H1 (cell line): ENCODE results near the gene FAM9B.

ENCODE experiments used
- JUN ChIP-seq: IDR thresholded peaks from 2 replicates; pipeline ENCODE4 v1.6.1; 2011; ENCODE audit warnings: low read depth, mild to moderate bottlenecking, improper control_type of control experiment, low read length
- POLR2AphosphoS5 ChIP-seq: IDR thresholded peaks from 2 replicates; pipeline ENCODE4 v1.6.1; 2011; ENCODE audit warnings: low read depth, low read length
- RFX5 ChIP-seq: IDR thresholded peaks from 2 replicates; pipeline ENCODE4 v1.6.1; 2011; ENCODE audit warnings: low read depth, low read length, improper control_type of control experiment, borderline replicate concordance
- TAF1 ChIP-seq: IDR thresholded peaks from 2 replicates; pipeline ENCODE4 v1.6.1; 2011; ENCODE audit warnings: mild to moderate bottlenecking, low read depth, low read length
- TF ChIP-seq, protein P1 (sequence below): IDR thresholded peaks from 2 replicates; pipeline ENCODE4 v1.6.1; 2012; ENCODE audit warnings: low read length, inconsistent platforms
- TF ChIP-seq, protein P2 (sequence below): IDR thresholded peaks from 2 replicates; pipeline ENCODE4 v1.6.1; 2012; ENCODE audit warnings: inconsistent platforms

DNA sequence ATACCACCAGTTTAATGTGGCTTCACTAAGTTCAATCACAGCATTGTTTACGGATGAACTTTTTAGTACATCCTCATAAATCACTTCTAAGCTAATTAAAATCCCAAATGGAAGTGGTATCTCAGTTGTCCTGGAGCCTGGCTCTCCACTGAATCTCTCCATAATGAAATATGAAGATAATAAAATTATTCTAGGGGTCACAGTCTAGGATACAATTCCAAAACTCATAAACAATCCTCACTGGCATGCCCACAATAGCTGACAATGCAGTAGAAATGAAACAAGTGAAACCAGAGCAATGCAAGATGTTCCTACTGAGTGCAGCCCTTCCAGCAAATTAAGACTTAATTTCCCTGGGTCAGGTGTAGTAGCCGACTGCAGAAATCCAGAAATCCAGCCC, 47.3 kb upstream of the FAM9B start:
- TF ChIP-seq POLR2AphosphoS5 (no peak), RFX5 (no peak), JUN (no peak), TAF1 (no peak)
- TF ChIP-seq, protein P1, sequence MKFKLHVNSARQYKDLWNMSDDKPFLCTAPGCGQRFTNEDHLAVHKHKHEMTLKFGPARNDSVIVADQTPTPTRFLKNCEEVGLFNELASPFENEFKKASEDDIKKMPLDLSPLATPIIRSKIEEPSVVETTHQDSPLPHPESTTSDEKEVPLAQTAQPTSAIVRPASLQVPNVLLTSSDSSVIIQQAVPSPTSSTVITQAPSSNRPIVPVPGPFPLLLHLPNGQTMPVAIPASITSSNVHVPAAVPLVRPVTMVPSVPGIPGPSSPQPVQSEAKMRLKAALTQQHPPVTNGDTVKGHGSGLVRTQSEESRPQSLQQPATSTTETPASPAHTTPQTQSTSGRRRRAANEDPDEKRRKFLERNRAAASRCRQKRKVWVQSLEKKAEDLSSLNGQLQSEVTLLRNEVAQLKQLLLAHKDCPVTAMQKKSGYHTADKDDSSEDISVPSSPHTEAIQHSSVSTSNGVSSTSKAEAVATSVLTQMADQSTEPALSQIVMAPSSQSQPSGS = no peak
- TF ChIP-seq, protein P2, sequence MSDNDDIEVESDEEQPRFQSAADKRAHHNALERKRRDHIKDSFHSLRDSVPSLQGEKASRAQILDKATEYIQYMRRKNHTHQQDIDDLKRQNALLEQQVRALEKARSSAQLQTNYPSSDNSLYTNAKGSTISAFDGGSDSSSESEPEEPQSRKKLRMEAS = no peak
